A673 (cell line): Measurements from ENCODE around the gene SETD3. TPM values are rescaled to one million over a fixed set of nuclear protein-coding genes. Genes with fewer than 3 reads are reported as not detected.

Experiments used
- BruUV-seq: library from RNA; stranded (reverse); fragments of 400-500 nt; replicated peaks from 2 replicates; lab custom pipeline; 2021; lab: Mats Ljungman, UMichigan
- CTCF ChIA-PET: fragments of 300-600 bp; sonication (Branson Sonifier 250); formaldehyde crosslinking; loops from one replicate; lab custom pipeline; 2022; ENCODE audit warnings: antibody characterized with exemption; lab: Charles Lee
- POLR2A ChIA-PET: fragments of 300-600 bp; sonication (Branson Sonifier 250); formaldehyde crosslinking; loops from one replicate; lab custom pipeline; 2022; ENCODE audit warnings: antibody characterized with exemption; ENCODE audit not compliant: low non-redundant PET; lab: Charles Lee
- DNase-seq: peaks from one replicate; pipeline ENCODE4 v3.0.0-alpha.2; 2015; ENCODE audit warnings: low spot score
- H3K27ac ChIP-seq: fragments of 200-600 bp; sonication (generic); 2 replicates; pipeline ENCODE4 v1.5.1; 2016; ENCODE audit warnings: mixed run types, low read depth, mild to moderate bottlenecking, mixed read lengths, antibody characterized with exemption, low read length; ENCODE audit not compliant: poor library complexity, severe bottlenecking
- H3K27me3 ChIP-seq: fragments of 200-600 bp; sonication (generic); replicated peaks from 2 replicates; pipeline ENCODE4 v1.6.1; 2017; ENCODE audit warnings: mixed run types, low read depth, mild to moderate bottlenecking, mixed read lengths, antibody characterized with exemption, low read length; ENCODE audit not compliant: insufficient read depth, poor library complexity
- H3K36me3 ChIP-seq: fragments of 200-600 bp; sonication (generic); 2 replicates; pipeline ENCODE4 v1.6.1; 2016; ENCODE audit warnings: mixed run types, mild to moderate bottlenecking, mixed read lengths, antibody characterized with exemption, low read length; ENCODE audit not compliant: insufficient read depth, poor library complexity, severe bottlenecking
- H3K4me1 ChIP-seq: fragments of 200-600 bp; sonication (generic); 2 replicates; pipeline ENCODE4 v1.6.1; 2017; ENCODE audit warnings: mixed run types, mild to moderate bottlenecking, mixed read lengths, antibody characterized with exemption, low read length; ENCODE audit not compliant: insufficient read depth, poor library complexity, severe bottlenecking
- H3K4me3 ChIP-seq: fragments of 200-600 bp; sonication (generic); 2 replicates; pipeline ENCODE4 v1.5.1; 2016; ENCODE audit warnings: low read depth, mixed run types, mild to moderate bottlenecking, mixed read lengths, low read length; ENCODE audit not compliant: poor library complexity, severe bottlenecking
- H3K9me3 ChIP-seq: fragments of 200-600 bp; sonication (generic); 2 replicates; pipeline ENCODE4 v1.6.1; 2016; ENCODE audit warnings: mixed run types, low read depth, mild to moderate bottlenecking, mixed read lengths, antibody characterized with exemption, low read length; ENCODE audit not compliant: poor library complexity, severe bottlenecking
- EZH2 ChIP-seq: fragments of 200-600 bp; sonication (generic); IDR thresholded peaks from 2 replicates; pipeline ENCODE4 v1.6.1; 2017; ENCODE audit warnings: borderline replicate concordance, low read depth, mild to moderate bottlenecking, mixed read lengths, antibody characterized with exemption, low read length; ENCODE audit not compliant: poor library complexity, severe bottlenecking
- intact Hi-C: fragments of 100-400 bp; cut with micrococcal nuclease; formaldehyde crosslinking; loops from one replicate; pipeline ENCODE4 v1.10.0; 2022; ENCODE audit not compliant: unreplicated experiment
- total RNA-seq: library from RNA; stranded (reverse); gene quantifications from 2 replicates; pipeline ENCODE4 v1.2.3, GENCODE V29; 2021
- TF ChIP-seq, protein P1 (sequence below): fragments of 300-800, 200-600 bp; sonication (generic); conservative IDR thresholded peaks from 2 replicates; pipeline ENCODE4 v1.5.1; 2017; ENCODE audit warnings: low read depth, mild to moderate bottlenecking, antibody characterized with exemption, low read length, moderate library complexity, mixed read lengths

Gene SETD3
- total RNA-seq, 1 experiment from 2014 or later = 46.4 TPM

- no peaks in the 10 kb centered on the region for H3K27me3 ChIP-seq
- H3K27ac ChIP-seq = no peak overlapping the region
- H3K4me3 ChIP-seq = no peak overlapping the region
- ChIA-PET POLR2A (no interaction called here), CTCF (no interaction called here)
- intact Hi-C loops = no loop called here
- no peaks in the 10 kb centered on the region for H3K9me3 ChIP-seq
- DNase-seq = peak; percentile 24
- no TSS peak for BruUV-seq
- H3K4me1 ChIP-seq = peaks cover 11% of the 10 kb centered on the region
- TF ChIP-seq, protein P1, sequence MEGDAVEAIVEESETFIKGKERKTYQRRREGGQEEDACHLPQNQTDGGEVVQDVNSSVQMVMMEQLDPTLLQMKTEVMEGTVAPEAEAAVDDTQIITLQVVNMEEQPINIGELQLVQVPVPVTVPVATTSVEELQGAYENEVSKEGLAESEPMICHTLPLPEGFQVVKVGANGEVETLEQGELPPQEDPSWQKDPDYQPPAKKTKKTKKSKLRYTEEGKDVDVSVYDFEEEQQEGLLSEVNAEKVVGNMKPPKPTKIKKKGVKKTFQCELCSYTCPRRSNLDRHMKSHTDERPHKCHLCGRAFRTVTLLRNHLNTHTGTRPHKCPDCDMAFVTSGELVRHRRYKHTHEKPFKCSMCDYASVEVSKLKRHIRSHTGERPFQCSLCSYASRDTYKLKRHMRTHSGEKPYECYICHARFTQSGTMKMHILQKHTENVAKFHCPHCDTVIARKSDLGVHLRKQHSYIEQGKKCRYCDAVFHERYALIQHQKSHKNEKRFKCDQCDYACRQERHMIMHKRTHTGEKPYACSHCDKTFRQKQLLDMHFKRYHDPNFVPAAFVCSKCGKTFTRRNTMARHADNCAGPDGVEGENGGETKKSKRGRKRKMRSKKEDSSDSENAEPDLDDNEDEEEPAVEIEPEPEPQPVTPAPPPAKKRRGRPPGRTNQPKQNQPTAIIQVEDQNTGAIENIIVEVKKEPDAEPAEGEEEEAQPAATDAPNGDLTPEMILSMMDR = no peak
- TF ChIP-seq EZH2 = no peak
- no peaks in the 10 kb centered on the region for H3K36me3 ChIP-seq
Observed at GRCh38 chr14:99522457-99522891, 41.8 kb upstream of the SETD3 start.

- Histone ChIP-seq H3K4me3 (no peak overlapping the region), H3K4me1 (peaks cover 11% of the 10 kb centered on the region), H3K27me3 (no peaks in the 10 kb centered on the region), H3K27ac (no peak overlapping the region), H3K36me3 (no peaks in the 10 kb centered on the region), H3K9me3 (no peaks in the 10 kb centered on the region)
- no peak for DNase-seq
- TF ChIP-seq EZH2 = no peak
- TF ChIP-seq, protein P1 = no peak
- ChIA-PET POLR2A (no interaction called here), CTCF (no interaction called here)
- no TSS peak for BruUV-seq
- intact Hi-C loops = no loop called here
Observed at GRCh38 chr14:99522025-99522401, 41.4 kb upstream of the SETD3 start.

GRCh38 chr14:99521176-99522024, 40.7 kb upstream of the SETD3 start:
- ChIA-PET CTCF (no interaction called here), POLR2A (no interaction called here)
- no TSS peak for BruUV-seq
- no peaks in the 10 kb centered on the region for H3K36me3 ChIP-seq
- TF ChIP-seq, protein P1 = no peak
- no peak for TF ChIP-seq EZH2
- H3K4me3 ChIP-seq = no peak overlapping the region
- H3K27me3 ChIP-seq = no peaks in the 10 kb centered on the region
- intact Hi-C loops = no loop called here
- no peak overlapping the region for H3K27ac ChIP-seq
- no peaks in the 10 kb centered on the region for H3K9me3 ChIP-seq
- DNase-seq = no peak
- H3K4me1 ChIP-seq = peaks cover 11% of the 10 kb centered on the region
